GM19463 (cell line): Measurements from ENCODE around the gene PIBF1.
"Not testable (repeated sequence)": the region's sequence is repeated elsewhere in the genome, so short reads cannot be mapped to it uniquely, and the experiment has no call there.

Experiments
- ATAC-seq: cut with Tn5 transposase; IDR thresholded peaks from one replicate; pipeline ENCODE4 v1.9.1; 2021; ENCODE audit warnings: mild to moderate bottlenecking, moderate library complexity; ENCODE audit not compliant: unreplicated experiment

PIBF1 gene

GRCh38 chr13:72820898-72821279 lies 39.0 kb downstream of the PIBF1 start:
- no peak for ATAC-seq

- ATAC-seq, result no peak
Observed at GRCh38 chr13:72823081-72823480, 41.1 kb downstream of the PIBF1 start.

GRCh38 chr13:72823724-72824123 lies 41.8 kb downstream of the PIBF1 start:
- no peak for ATAC-seq

- ATAC-seq, result no peak
Observed at GRCh38 chr13:72834601-72835000, 52.7 kb downstream of the PIBF1 start.

- ATAC-seq, result peak; percentile 94
Observed at GRCh38 chr13:72839831-72840426, 58.0 kb downstream of the PIBF1 start.

- ATAC-seq, result no peak
Observed at GRCh38 chr13:72842991-72843390, 61.1 kb downstream of the PIBF1 start.

- ATAC-seq, result not testable (repeated sequence)
Observed at GRCh38 chr13:72845148-72845547, 63.2 kb downstream of the PIBF1 start.

GRCh38 chr13:72849571-72849970 lies 67.6 kb downstream of the PIBF1 start:
- ATAC-seq, result no peak

GRCh38 chr13:72850959-72851677 lies 69.2 kb downstream of the PIBF1 start:
- ATAC-seq, result no peak

- ATAC-seq, result no peak
Observed at GRCh38 chr13:72851678-72852014, 69.7 kb downstream of the PIBF1 start.

- no peak for ATAC-seq
Observed at GRCh38 chr13:72852207-72852606, 70.3 kb downstream of the PIBF1 start.

- no peak for ATAC-seq
Observed at GRCh38 chr13:72853000-72853399, 71.1 kb downstream of the PIBF1 start.

GRCh38 chr13:72864142-72865011 lies 82.4 kb downstream of the PIBF1 start:
- ATAC-seq, result peak; percentile 90

GRCh38 chr13:72868229-72868628 lies 86.3 kb downstream of the PIBF1 start:
- no peak for ATAC-seq

GRCh38 chr13:72875233-72875632 lies 93.3 kb downstream of the PIBF1 start:
- ATAC-seq, result no peak

- ATAC-seq, result no peak
Observed at GRCh38 chr13:72884101-72884500, 102.2 kb downstream of the PIBF1 start.

GRCh38 chr13:72886272-72887067 lies 104.5 kb downstream of the PIBF1 start:
- no peak for ATAC-seq

GRCh38 chr13:72889495-72889894 lies 107.6 kb downstream of the PIBF1 start:
- no peak for ATAC-seq

GRCh38 chr13:72890546-72890945 lies 108.6 kb downstream of the PIBF1 start:
- ATAC-seq, result no peak

GRCh38 chr13:72891423-72891822 lies 109.5 kb downstream of the PIBF1 start:
- ATAC-seq, result no peak

GRCh38 chr13:72896869-72897268 lies 114.9 kb downstream of the PIBF1 start:
- ATAC-seq, result no peak
